Kidney glomerular epithelial cell (primary cell): ENCODE results near the gene MALAT1.
"Not testable (repeated sequence)": the region's sequence is repeated elsewhere in the genome, so short reads cannot be mapped to it uniquely, and the experiment has no call there.

Experiments
- DNase-seq: peaks from one replicate; lab custom pipeline; 2025; lab: John Stamatoyannopoulos, UW

The MALAT1 gene

DNA sequence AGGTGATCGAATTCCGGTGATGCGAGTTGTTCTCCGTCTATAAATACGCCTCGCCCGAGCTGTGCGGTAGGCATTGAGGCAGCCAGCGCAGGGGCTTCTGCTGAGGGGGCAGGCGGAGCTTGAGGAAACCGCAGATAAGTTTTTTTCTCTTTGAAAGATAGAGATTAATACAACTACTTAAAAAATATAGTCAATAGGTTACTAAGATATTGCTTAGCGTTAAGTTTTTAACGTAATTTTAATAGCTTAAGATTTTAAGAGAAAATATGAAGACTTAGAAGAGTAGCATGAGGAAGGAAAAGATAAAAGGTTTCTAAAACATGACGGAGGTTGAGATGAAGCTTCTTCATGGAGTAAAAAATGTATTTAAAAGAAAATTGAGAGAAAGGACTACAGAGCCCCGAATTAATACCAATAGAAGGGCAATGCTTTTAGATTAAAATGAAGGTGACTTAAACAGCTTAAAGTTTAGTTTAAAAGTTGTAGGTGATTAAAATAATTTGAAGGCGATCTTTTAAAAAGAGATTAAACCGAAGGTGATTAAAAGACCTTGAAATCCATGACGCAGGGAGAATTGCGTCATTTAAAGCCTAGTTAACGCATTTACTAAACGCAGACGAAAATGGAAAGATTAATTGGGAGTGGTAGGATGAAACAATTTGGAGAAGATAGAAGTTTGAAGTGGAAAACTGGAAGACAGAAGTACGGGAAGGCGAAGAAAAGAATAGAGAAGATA lies at the start of gene MALAT1:
Gene MALAT1 (plus strand): TSS at position 69 of the 736 bp plus-strand sequence.
- DNase-seq, result no peak

DNA sequence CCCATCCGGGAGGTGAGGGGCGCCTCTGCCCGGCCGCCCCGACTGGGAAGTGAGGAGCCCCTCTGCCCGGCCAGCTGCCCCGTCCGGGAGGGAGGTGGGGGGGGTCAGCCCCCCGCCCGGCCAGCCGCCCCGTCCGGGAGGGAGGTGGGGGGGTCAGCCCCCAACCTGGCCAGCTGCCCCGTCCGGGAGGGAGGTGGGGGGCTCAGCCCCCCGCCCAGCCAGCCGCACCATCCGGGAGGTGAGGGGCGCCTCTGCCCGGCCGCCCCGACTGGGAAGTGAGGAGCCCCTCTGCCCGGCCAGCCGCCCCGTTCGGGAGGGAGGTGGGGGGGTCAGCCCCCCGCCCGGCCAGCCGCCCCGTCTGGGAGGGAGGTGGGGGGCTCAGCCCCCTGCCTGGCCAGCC lies 47.5 kb upstream of the MALAT1 start:
- not testable (repeated sequence) for DNase-seq

DNA sequence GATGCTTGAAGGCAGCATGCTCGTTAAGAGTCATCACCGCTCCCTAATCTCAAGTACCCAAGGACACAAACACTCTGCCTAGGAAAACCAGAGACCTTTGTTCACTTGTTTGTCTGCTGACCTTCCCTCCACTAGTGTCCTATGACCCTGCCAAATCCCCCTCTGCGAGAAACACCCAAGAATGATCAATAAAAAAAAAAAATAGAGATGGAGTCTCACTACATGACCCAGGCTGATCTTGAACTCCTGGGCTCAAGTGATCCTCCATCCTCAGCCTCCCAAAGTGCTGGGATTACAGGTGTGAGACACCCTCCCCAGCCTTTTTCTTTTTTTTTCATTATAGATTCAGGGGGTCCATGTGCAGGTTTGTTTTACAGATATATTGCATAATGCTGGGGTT lies 46.6 kb upstream of the MALAT1 start:
- DNase-seq, result not testable (repeated sequence)

- DNase-seq, result no peak
Measured at GRCh38 chr11:65452806-65453490, 45.9 kb upstream of the MALAT1 start.

- no peak for DNase-seq
Measured at GRCh38 chr11:65454311-65454695, 44.5 kb upstream of the MALAT1 start.

- no peak for DNase-seq
Measured at GRCh38 chr11:65454696-65455456, 44.0 kb upstream of the MALAT1 start.

DNA sequence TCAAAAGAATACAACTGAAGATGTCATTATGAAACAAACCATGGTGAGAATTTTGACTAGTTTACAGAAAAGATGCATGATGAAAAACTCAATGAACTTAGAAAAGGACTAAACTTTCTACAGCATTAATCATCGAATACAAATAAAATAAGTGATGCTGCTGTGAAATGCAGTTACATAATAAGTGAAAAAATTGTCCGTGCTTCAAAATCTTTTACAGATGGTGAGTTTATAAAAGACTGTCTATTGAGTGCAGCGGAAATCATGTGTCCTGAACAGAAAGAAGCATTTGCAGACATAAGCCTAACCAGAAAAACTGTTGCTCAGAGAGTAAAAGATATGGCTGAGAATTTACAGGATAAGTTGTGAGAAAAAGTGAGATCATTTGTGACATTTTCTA lies 42.4 kb upstream of the MALAT1 start:
- DNase-seq, result no peak

GRCh38 chr11:65459552-65459951 lies 39.3 kb upstream of the MALAT1 start:
- DNase-seq, result no peak

DNA sequence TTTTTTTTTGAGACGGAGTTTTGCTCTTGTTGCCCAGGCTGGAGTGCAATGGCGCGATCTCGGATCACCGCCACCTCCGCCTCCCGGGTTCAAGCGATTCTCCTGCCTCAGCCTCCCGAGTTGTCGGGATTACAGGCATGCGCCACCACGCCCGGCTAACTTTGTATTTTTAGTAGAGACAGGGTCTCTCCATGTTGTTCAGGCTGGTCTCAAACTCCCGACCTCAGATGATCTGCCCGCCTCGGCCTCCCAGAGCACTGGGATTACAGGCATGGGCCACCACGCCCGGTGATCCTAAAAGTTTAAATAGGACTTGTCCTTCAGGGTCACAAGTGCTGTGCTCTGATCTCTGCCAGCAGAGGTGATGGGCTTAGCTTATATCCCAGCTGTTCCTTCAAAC lies 33.4 kb upstream of the MALAT1 start:
- DNase-seq, result not testable (repeated sequence)

DNA sequence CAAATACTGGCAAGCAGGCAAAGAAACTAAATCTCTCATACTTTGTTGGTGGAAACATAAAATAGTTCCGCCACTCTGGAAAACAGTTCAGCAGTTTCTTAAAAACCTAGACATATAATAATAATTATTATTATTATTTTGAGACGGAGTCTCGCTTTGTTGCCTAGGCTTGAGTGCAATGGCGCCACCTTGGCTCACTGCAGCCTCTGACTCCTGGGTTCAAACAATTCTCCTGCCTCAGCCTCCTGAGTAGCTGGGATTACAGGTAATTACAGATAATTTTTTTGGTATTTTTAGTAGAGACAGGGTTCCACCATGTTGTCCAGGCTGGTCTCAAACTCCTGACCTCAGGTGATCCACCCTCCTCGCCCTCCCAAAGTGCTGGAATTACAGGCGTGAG lies 31.5 kb upstream of the MALAT1 start:
- DNase-seq, result not testable (repeated sequence)

GRCh38 chr11:65468874-65469333 lies 29.9 kb upstream of the MALAT1 start:
- no peak for DNase-seq

DNA sequence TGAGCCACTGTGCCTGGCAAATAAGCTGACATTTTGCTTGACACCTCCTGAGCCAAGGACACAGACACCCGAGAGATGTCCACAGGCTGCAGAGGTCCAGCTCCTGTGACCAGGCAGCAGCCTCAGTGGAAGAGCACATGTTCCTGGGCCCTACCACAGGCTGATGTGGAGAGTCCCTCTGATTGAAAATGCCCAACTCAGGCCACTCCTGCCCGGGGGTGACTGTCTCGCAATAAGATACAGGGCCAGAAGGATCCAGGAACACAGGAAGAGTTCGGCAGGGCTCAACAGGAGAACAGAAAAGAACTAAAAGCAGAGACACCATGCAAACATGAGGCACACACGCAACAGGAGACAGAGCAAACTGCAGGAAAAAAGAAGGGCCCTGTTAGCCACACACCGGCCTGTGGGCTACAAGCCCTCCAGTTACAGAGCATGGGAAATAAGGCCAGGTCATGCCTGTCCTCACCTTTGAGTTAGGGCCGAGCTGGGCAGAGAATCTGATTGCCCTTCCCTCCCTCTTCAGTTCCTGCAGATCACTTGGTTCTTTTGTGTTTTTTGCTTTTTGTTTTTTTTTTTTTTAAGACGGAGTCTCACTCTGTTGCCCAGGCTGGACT lies 28.3 kb upstream of the MALAT1 start:
- no peak for DNase-seq

- DNase-seq, result no peak
Measured at GRCh38 chr11:65471447-65471891, 27.4 kb upstream of the MALAT1 start.

DNA sequence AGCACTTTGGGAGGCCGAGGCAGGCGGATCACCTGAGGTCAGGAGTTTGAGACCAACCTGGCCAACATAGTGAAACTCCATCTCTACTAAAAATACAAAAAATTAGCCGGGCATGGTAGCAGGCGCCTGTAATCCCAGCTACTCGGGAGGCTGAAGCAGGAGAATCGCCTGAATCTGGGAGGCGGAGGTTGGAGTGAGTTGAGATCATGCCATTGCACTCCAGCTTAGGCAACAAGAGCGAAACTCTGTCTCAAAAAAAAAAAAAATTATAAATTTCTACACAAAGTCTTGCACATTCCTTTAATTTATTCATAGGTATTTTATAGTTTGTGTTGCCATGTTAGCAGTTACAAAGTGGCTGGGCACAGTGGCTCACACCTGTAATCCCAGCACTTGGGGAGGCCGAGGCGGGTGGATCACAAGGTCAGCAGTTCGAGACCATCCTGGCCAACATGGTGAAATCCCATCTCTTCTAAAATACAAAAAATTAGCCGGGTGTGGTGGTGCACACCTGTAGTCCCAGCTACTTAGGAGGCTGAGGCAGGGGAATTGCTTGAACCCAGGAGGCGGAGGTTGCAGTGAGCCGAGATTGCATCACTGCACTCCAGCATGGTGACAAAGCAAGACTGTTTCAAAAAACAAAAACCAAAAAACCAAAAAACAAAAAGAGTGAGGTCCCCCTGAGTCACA lies 26.1 kb upstream of the MALAT1 start:
- not testable (repeated sequence) for DNase-seq

DNA sequence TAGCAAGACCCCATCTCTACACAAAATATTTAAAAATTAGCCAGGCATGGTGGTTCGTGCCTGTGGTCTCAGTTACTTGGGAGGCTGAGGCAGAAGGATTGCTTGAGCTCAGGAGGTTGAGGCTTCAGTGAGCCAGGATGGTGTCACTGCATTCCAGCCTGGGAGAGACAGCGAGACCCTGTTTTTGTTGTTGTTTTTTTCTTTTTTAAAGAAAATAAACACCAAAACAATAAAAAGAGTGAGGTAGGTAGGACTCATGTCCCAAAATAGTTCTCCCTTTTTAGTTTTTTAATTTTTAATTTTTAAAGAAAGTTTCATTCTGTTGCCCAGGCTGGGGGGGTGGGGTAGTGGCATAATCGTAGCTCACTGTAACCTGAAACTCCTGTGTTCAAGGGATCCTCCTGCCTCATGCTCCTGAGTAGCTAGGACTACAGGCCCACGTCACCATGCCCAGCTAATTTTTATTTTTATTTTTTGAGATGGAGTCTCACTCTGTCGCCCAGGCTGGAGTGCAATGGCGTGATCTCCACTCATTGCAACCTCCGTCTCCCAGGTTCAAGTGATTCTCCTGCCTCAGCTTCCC lies 25.5 kb upstream of the MALAT1 start:
- DNase-seq, result no peak

DNA sequence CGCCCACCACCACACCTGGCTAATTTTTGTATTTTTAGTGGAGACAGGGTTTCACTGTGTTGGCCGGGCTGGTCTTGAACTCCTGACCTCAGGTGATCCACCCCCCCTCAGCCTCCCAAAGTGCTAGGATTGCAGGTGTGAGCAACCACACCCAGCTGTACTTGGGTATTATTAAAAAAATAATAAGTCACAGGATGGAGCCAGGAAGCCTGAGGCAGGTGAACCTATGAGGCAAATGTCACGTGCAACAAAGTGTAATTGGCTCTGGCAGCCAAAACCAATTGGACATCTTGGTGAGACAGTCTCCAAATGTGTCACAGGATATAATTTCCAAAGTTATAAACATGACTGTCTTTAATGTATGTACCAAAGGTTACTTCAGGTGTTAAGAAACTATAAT lies 24.0 kb upstream of the MALAT1 start:
- no peak for DNase-seq

- DNase-seq, result no peak
Measured at GRCh38 chr11:65476632-65477148, 22.2 kb upstream of the MALAT1 start.

GRCh38 chr11:65477149-65477965 lies 21.5 kb upstream of the MALAT1 start:
- DNase-seq, result no peak

GRCh38 chr11:65478388-65479183 lies 20.3 kb upstream of the MALAT1 start:
- DNase-seq, result no peak
